Small intestine (tissue), 7 donors: ENCODE data around the gene C16orf74. TPM values are rescaled to one million over a fixed set of nuclear protein-coding genes. Genes with fewer than 3 reads are reported as not detected.

Source experiments
- DNase-seq, 2 donors: peaks; one replicate each; pipeline versions ENCODE4 v3.0.0 to v3.0.0-alpha.2; 2013
- FAIRE-seq: peaks from 2 replicates; lab custom pipeline; 2012; peaks lifted over from hg19 to GRCh38; lab: Jason Lieb, UNC
- H3K27ac ChIP-seq, 3 donors: one replicate each; pipeline ENCODE4 v1.5.1; 2013; ENCODE audit warnings: low read length in 2 of 3, mild to moderate bottlenecking in 2 of 3, control low read depth in 1 of 3, inconsistent platforms in 1 of 3, low read depth in 1 of 3, moderate library complexity in 1 of 3
- H3K27me3 ChIP-seq, 3 donors: one replicate each; pipeline ENCODE4 v1.6.1; 2013; ENCODE audit warnings: low read length in 3 of 3, inconsistent platforms in 1 of 3; ENCODE audit not compliant: control insufficient read depth in 3 of 3, insufficient read depth in 3 of 3
- H3K36me3 ChIP-seq, 3 donors: one replicate each; pipeline ENCODE4 v1.6.1; 2013; ENCODE audit warnings: low read length in 3 of 3, inconsistent platforms in 1 of 3, low read depth in 1 of 3, mild to moderate bottlenecking in 1 of 3, moderate library complexity in 1 of 3; ENCODE audit not compliant: control insufficient read depth in 3 of 3, insufficient read depth in 2 of 3
- H3K4me1 ChIP-seq, 3 donors: one replicate each; pipeline ENCODE4 v1.6.1; 2013; ENCODE audit warnings: low read length in 2 of 3, inconsistent platforms in 1 of 3, low read depth in 1 of 3, mild to moderate bottlenecking in 1 of 3, moderate library complexity in 1 of 3; ENCODE audit not compliant: control insufficient read depth in 3 of 3, insufficient read depth in 2 of 3
- H3K4me3 ChIP-seq, 3 donors: one replicate each; pipeline ENCODE4 v1.5.1; 2013; ENCODE audit warnings: low read length in 3 of 3, control low read depth in 1 of 3, inconsistent platforms in 1 of 3, low read depth in 1 of 3, mild to moderate bottlenecking in 1 of 3, moderate library complexity in 1 of 3
- H3K9me3 ChIP-seq, 2 donors: one replicate each; pipeline ENCODE4 v1.6.1; 2013; ENCODE audit warnings: low read depth in 1 of 2, low read length in 1 of 2; ENCODE audit not compliant: control insufficient read depth in 2 of 2, insufficient read depth in 1 of 2
- WGBS, 3 donors: extraction: QIAGEN DNeasy Blood & Tissue Kit; methylation state at CpG; one replicate each; pipeline ENCODE4 v1.1.7; 2013; 5-methylcytosine and 5-hydroxymethylcytosine counted together
- polyA plus RNA-seq, 4 donors: library from polyadenylated mRNA; stranded (reverse) in 3 of 4; unstranded in 1 of 4; fragments of 200-250 nt in 3 of 4; fragments of 120-200 nt in 1 of 4; gene quantifications; one replicate each; pipeline versions ENCODE4 v1.2.1 to v1.2.3, GENCODE V29; 2013
- donor health status: healthy with polysubstance abuse.
- donor health status: control.
- donor health status: control.
- donor health status: Bipolar disorder and iron deficiency.
- donor health status: healthy.

The C16orf74 gene
- polyA plus RNA-seq, 4 donors = 1.2 to 5.6 (median 4.9) TPM; not detected in 1

DNA sequence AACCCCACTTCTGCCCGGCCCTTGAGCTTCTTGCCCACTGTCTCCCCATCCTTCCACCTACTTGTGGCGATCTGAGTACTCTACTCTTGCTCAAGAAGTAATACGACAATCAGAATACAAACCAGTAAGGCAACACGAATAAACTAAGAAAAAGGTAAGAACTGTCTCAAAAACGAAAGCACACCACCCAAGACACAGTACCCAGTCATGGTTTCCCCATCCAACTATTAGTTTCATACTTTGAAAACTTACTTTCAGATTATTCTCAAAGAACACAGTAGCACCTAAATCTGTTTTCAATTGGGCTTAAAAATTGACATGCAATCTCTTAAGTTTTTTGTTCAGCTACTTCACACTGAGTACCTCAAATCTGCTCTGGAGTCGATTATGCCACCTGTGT lies 76.1 kb downstream of the C16orf74 start:
- no peak overlapping the region for H3K4me3 ChIP-seq
- peaks cover 13 to 70% (median 22%) of the 10 kb centered on the region in 3 donors for H3K36me3 ChIP-seq
- no peaks in the 10 kb centered on the region for H3K9me3 ChIP-seq
- FAIRE-seq (no peak), DNase-seq (no peak)
- peak overlapping the region in 1 of 3 donors; percentile 26 for H3K27ac ChIP-seq
- H3K4me1 ChIP-seq = peaks cover 0 to 20% (median 4%) of the 10 kb centered on the region in 3 donors
- 61 to 82% (median 62%) methylated on average over 6 of the region's 6 CpGs for WGBS, 3 donors
- H3K27me3 ChIP-seq = no peaks in the 10 kb centered on the region

DNA sequence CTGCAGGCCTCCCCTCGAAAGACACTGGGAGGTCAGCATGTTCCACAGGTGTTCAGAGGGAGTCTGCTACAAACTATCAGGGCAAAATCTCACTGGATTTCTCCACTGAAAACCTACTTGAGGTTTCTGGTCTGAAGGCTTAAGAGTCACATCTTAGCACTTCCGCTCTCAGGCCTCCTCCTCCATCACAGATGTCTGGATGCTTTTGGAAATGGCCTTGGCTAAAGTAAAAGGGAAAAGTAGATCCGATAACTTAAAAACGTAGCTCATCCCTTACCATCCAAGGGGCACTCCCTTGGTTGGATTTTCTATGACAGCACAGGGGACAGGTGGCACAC lies 76.5 kb downstream of the C16orf74 start:
- WGBS, 3 donors = 33 to 70% (median 54%) methylated on average over 4 of the region's 4 CpGs
- H3K9me3 ChIP-seq = no peaks in the 10 kb centered on the region
- peaks cover 15 to 70% (median 25%) of the 10 kb centered on the region in 3 donors for H3K36me3 ChIP-seq
- peak overlapping the region in 1 of 3 donors; percentile 32 for H3K27ac ChIP-seq
- DNase-seq (no peak), FAIRE-seq (no peak)
- H3K27me3 ChIP-seq = no peaks in the 10 kb centered on the region
- no peak overlapping the region for H3K4me3 ChIP-seq
- H3K4me1 ChIP-seq = peaks cover 0 to 20% (median 4%) of the 10 kb centered on the region in 3 donors

DNA sequence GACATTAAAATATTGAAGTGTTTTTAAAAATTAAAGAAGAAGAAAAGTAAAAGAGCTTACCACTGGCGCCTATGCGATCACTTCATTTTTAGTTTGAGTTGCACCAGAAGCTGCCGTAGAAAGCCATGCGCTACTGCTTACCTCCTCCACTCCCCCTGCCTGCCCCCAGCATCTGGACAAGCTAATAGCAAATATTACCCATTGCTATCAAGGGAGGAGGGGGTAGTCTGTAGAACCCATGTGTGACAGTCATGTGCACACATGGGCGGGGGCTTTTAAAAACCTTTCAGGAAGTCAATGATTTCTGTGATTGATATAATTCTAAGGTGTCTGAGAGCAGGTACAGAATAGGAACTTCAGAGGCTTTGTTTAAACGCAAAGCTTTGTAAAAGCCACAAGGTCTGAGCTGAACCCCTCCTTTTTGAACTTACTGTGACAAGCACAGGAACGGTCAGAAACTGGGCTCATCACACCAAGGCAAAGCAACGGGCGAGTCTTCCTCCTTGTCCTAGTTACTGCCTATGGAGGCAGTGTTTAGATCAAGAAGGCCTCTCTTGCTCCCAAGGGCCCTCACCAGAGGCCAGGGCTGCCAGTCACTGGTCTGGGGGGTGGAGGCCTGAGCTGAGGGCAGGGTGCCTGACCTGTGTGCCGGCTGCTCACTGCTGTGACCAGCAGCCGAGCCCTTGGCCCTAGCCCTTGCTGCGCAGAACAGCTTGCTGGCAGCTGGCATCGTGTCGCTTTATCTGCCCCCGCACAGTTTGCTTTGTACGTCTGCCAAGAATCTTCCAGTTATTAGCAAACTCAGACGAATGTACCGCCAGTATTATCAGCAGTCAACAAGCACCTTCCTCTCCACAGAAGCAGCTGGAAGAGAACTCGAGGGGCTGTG lies 77.1 kb downstream of the C16orf74 start:
- H3K4me3 ChIP-seq = no peak overlapping the region
- H3K27me3 ChIP-seq = no peaks in the 10 kb centered on the region
- peaks cover 18 to 71% (median 26%) of the 10 kb centered on the region in 3 donors for H3K36me3 ChIP-seq
- no peak for FAIRE-seq
- DNase-seq = peak; percentile 52 to 82
- peak overlapping the region in 1 of 3 donors; percentile 32 for H3K27ac ChIP-seq
- peaks cover 0 to 17% (median 4%) of the 10 kb centered on the region in 3 donors for H3K4me1 ChIP-seq
- H3K9me3 ChIP-seq = no peaks in the 10 kb centered on the region
- WGBS, 3 donors = 36 to 56% (median 44%) methylated on average over 19 of the region's 19 CpGs

DNA sequence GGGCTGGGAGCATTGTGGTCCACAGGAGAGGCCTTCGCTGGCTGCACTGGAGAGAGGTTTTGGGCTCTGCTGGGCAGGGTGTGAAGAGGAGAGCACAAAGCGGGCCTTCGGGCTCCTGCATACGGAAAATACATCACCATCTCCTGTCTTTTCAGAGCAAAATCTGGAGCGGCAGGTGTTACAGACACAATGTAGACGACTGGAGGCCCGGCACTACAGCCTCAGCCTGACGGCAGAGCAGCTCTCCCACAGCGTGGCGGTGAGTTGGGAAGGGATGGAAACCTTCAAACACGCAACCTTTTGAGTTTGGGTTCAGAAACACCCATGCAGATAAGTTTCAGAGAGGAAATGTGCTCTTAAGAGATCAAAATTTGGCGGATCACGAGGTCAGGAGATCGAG lies 80.1 kb downstream of the C16orf74 start:
- FAIRE-seq (no peak), DNase-seq (no peak)
- Histone ChIP-seq H3K4me1 (peaks cover 0 to 9% (median 4%) of the 10 kb centered on the region in 3 donors), H3K36me3 (peaks cover 35 to 78% (median 44%) of the 10 kb centered on the region in 3 donors), H3K27ac (no peak overlapping the region), H3K4me3 (no peak overlapping the region), H3K9me3 (no peaks in the 10 kb centered on the region), H3K27me3 (no peaks in the 10 kb centered on the region)
- 95 to 96% (median 96%) methylated on average over 14 of the region's 14 CpGs for WGBS, 3 donors

DNA sequence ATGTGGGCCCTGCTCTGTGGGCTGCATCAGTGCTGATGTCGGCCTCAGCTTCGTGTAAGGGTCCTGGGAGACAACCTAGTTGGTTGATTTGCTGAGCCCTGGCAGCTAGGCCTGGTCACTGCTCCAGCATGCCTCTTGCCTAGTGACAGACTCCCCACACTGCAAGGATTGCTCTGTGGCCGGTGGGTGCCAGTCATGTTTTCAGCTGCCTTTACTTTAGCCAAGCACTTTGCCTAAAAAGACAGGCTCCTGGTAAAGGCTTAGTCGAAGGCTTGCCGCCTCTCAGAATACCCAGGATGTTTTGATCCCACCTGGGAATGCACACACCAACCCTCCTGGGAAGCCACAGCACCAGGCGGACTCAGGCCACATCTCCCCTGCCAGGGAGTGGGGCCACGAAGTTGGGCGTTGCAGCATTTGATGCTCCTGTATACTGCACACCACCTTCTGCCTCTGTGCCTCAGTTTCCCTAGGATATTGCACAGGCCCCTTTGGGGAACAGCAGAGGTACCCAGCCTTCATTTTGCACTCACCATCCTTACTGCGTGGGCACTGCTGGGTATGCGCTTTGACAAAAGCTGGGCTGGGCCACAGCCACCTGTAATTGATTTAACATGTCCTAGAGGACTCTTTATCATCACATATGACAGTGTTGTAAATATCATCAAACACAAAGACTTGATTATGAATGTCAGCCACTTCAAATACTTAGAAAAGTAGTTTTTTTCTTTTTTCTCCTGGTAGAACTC lies 82.0 kb downstream of the C16orf74 start:
- Histone ChIP-seq H3K36me3 (peaks cover 43 to 82% (median 43%) of the 10 kb centered on the region in 3 donors), H3K9me3 (no peaks in the 10 kb centered on the region), H3K4me3 (no peak overlapping the region), H3K27ac (no peak overlapping the region), H3K27me3 (no peaks in the 10 kb centered on the region), H3K4me1 (peaks cover 0 to 5% (median 2%) of the 10 kb centered on the region in 3 donors)
- WGBS, 3 donors = 91 to 95% (median 93%) methylated on average over 10 of the region's 10 CpGs
- DNase-seq (no peak), FAIRE-seq (no peak)

DNA sequence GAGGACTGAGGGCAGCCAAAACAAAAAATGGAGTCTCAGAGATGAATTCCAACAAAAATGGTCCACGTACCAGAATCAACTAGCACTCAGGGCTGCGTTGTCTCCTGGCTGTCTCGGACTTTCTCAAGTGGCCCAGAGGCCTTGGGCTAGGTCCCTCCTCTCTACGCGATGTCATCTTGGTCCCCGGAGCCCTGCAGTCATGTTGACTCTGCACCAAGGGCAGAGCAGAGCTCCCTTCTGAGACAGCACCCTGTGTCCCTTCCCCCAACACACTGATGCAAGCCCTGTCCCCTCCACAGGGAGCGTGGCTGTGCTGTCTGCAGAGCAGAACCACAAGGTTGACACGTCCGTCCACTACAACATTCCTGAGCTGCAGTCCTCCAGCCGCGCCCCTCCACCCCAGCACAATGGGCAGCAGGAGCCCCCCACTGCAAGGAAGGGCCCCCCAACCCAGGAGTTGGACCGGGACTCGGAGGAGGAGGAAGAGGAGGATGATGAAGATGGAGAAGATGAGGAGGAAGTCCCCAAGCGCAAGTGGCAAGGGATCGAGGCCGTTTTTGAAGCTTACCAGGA lies 83.0 kb downstream of the C16orf74 start:
- 91 to 92% (median 92%) methylated on average over 16 of the region's 16 CpGs for WGBS, 3 donors
- Histone ChIP-seq H3K27ac (no peak overlapping the region), H3K4me1 (peaks cover 0 to 3% (median 0%) of the 10 kb centered on the region in 3 donors), H3K36me3 (peaks cover 42 to 87% (median 44%) of the 10 kb centered on the region in 3 donors), H3K4me3 (no peak overlapping the region), H3K27me3 (no peaks in the 10 kb centered on the region), H3K9me3 (no peaks in the 10 kb centered on the region)
- DNase-seq (no peak), FAIRE-seq (no peak)

DNA sequence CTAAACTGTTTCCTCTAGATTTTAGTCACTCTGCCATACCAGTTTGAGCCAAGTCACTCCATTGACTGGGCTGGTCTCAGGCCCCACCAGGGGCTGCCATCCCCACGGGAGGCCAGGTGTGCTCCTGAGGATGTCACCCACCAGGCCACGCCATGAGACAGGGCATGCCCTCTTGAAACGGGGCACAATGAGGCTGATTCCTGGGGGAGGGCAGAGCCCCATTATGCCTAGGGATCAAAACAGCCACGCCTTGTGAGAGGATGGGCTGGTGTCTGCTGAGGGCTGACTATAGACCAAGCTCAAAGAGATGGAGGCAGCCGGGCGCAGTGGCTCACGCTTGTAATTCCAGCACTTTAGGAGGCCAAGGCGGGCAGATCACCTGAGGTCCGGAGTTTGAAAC lies 83.6 kb downstream of the C16orf74 start:
- no peaks in the 10 kb centered on the region for H3K4me1 ChIP-seq
- peaks cover 37 to 87% (median 40%) of the 10 kb centered on the region in 3 donors for H3K36me3 ChIP-seq
- 92 to 95% (median 92%) methylated on average over 9 of the region's 9 CpGs for WGBS, 3 donors
- DNase-seq (no peak), FAIRE-seq (no peak)
- H3K9me3 ChIP-seq = no peaks in the 10 kb centered on the region
- no peak overlapping the region for H3K27ac ChIP-seq
- H3K4me3 ChIP-seq = no peak overlapping the region
- H3K27me3 ChIP-seq = no peaks in the 10 kb centered on the region

DNA sequence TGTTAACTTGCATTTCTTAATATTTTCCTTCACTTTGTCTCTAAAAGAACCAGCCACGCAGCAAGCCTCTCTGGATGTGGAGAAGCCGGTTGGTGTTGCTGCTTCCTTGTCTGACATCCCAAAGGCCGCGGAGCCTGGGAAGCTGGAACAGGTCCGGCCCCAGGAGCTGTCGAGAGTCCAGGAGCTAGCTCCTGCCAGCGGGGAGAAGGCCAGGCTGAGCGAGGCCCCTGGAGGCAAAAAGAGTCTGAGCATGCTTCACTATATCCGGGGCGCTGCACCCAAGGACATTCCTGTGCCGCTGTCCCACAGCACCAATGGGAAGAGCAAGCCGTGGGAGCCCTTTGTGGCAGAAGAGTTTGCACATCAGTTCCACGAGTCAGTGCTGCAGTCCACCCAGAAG lies 85.0 kb downstream of the C16orf74 start:
- DNase-seq (no peak), FAIRE-seq (no peak)
- WGBS, 3 donors = 91 to 94% (median 94%) methylated on average over 13 of the region's 13 CpGs

More for the DNA sequence above, 85.0 kb downstream of the C16orf74 start:
- Histone ChIP-seq H3K36me3 (peaks cover 35 to 88% (median 43%) of the 10 kb centered on the region in 3 donors), H3K4me3 (no peak overlapping the region), H3K27ac (no peak overlapping the region), H3K9me3 (no peaks in the 10 kb centered on the region), H3K27me3 (no peaks in the 10 kb centered on the region), H3K4me1 (no peaks in the 10 kb centered on the region)
